ENCODE results near the gene ZNF346. TPM values are rescaled to one million over a fixed set of nuclear protein-coding genes. Genes with fewer than 3 reads are reported as not detected.
A peak's percentile ranks its signal among the peaks of the same experiment; 100 is the strongest.

ZNF346 gene
- total and polyA plus RNA-seq, 2 of the 13 experiments (the other 11 are each of a cell fraction or from before 2014, with no cell fraction given): 8.6 to 19.4 TPM

DNA sequence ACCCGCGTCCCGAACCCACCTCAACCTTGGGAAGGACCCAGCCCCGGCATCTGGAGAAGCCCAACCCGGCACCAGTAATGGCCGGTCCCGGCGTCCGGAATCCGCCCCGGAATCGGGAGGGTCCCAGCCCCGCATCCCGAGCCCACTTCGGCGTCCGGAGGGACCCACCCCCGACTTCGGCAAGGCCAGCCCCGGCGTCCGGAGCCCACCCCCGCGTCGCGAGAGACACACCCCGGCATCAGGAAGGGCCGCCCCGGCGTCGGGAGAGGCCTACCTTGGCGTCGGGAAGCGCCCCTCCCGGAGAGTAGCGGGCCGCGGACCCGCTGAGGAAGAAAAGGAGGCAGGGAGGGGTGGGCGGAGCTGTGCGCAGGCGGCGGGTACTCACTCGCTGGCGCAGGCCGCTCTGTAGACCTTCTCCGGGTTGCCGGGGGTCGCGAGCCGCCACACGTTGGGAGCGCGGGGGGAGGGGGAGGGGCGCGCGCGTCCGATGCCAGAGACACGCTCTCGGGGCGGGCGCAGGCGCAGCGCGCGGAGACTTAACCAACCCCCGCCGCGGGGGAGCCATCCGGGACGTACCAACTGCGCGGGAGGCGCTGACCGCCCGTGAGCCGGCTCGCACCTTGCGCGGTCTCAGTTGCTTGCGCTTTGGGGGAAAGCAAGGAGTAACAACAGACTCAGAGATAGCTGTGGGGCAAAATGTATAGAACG is 16.1 kb upstream of the ZNF346 start, which contains the start of gene UIMC1 (continued):
- TF ChIP-seq, protein P1, sequence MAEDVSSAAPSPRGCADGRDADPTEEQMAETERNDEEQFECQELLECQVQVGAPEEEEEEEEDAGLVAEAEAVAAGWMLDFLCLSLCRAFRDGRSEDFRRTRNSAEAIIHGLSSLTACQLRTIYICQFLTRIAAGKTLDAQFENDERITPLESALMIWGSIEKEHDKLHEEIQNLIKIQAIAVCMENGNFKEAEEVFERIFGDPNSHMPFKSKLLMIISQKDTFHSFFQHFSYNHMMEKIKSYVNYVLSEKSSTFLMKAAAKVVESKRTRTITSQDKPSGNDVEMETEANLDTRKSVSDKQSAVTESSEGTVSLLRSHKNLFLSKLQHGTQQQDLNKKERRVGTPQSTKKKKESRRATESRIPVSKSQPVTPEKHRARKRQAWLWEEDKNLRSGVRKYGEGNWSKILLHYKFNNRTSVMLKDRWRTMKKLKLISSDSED (CRISPR knock-in tag; IDR thresholded peaks at IDR 0.05): no peak
- TF ChIP-seq ZNF282 (IDR thresholded peaks at IDR 0.05; ENCODE audit: partially characterized antibody): no peak
- TF ChIP-seq TOE1 (CRISPR knock-in tag; IDR thresholded peaks at IDR 0.05): peak; percentile 40; the same call in 1 of the 2 replicates
- TF ChIP-seq EHMT2 (IDR thresholded peaks at IDR 0.05; ENCODE audit: borderline replicate concordance, low read depth, low read length): no peak
- TF ChIP-seq IRX3 (CRISPR knock-in tag; IDR thresholded peaks at IDR 0.05; ENCODE audit: borderline replicate concordance, low read depth): no peak
- TF ChIP-seq AKAP8 (CRISPR knock-in tag; IDR thresholded peaks at IDR 0.05): no peak
- no peak; the same call in 1 of the 2 replicates for TF ChIP-seq ZNF703 (CRISPR knock-in tag; IDR thresholded peaks at IDR 0.05; ENCODE audit: borderline replicate concordance)
- no peak; the same call in 1 of the 2 replicates for TF ChIP-seq ZBTB7A (CRISPR knock-in tag; IDR thresholded peaks at IDR 0.05)
- TF ChIP-seq NR2F6 (IDR thresholded peaks at IDR 0.05): no peak
- TF ChIP-seq NR2F6 (CRISPR knock-in tag; IDR thresholded peaks at IDR 0.05): no peak
- TF ChIP-seq SRSF1 (optimal IDR thresholded peaks at IDR 0.05; ENCODE audit: low read depth, low read length): no peak
- TF ChIP-seq JUND (CRISPR knock-in tag; IDR thresholded peaks at IDR 0.05): no peak
- no peak for TF ChIP-seq ZNF850 (CRISPR knock-in tag; conservative IDR thresholded peaks at IDR 0.05)
- no peak for TF ChIP-seq SCMH1 (CRISPR knock-in tag; IDR thresholded peaks at IDR 0.05; ENCODE audit: borderline replicate concordance)
- 0 out of 2 replicates have a peak, but pooled peaks have one; percentile 5 for TF ChIP-seq ZNF263 (CRISPR knock-in tag; IDR thresholded peaks at IDR 0.05)
- TF ChIP-seq, protein P2, sequence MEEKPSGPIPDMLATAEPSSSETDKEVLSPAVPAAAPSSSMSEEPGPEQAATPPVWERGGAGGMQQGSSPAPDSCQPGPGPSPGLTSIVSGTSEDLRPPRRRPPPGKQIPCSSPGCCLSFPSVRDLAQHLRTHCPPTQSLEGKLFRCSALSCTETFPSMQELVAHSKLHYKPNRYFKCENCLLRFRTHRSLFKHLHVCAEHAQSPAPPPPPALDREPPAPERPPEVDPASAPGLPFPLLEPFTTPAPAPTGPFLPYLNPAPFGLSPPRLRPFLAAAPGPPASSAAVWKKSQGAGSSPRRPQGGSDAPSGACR (CRISPR knock-in tag; IDR thresholded peaks at IDR 0.05): no peak
- TF ChIP-seq MTF2 (CRISPR knock-in tag; IDR thresholded peaks at IDR 0.05; ENCODE audit: borderline replicate concordance): 0 out of 2 replicates have a peak, but pooled peaks have one; percentile 30
- TF ChIP-seq ZSCAN30 (CRISPR knock-in tag; IDR thresholded peaks at IDR 0.05): no peak
- no peak; the same call in 1 of the 2 replicates for TF ChIP-seq ZMYM2 (CRISPR knock-in tag; IDR thresholded peaks at IDR 0.05)
- TF ChIP-seq ZNF615 (CRISPR knock-in tag; IDR thresholded peaks at IDR 0.05; ENCODE audit: borderline replicate concordance): no peak
- TF ChIP-seq LCORL (IDR thresholded peaks at IDR 0.05): no peak; the same call in 1 of the 2 replicates
- TF ChIP-seq LCORL (CRISPR knock-in tag; IDR thresholded peaks at IDR 0.05): no peak
- TF ChIP-seq SOX6 (IDR thresholded peaks at IDR 0.05): no peak
- peak; percentile 49 for TF ChIP-seq SOX6 (CRISPR knock-in tag; IDR thresholded peaks at IDR 0.05)
- TF ChIP-seq, protein P3, sequence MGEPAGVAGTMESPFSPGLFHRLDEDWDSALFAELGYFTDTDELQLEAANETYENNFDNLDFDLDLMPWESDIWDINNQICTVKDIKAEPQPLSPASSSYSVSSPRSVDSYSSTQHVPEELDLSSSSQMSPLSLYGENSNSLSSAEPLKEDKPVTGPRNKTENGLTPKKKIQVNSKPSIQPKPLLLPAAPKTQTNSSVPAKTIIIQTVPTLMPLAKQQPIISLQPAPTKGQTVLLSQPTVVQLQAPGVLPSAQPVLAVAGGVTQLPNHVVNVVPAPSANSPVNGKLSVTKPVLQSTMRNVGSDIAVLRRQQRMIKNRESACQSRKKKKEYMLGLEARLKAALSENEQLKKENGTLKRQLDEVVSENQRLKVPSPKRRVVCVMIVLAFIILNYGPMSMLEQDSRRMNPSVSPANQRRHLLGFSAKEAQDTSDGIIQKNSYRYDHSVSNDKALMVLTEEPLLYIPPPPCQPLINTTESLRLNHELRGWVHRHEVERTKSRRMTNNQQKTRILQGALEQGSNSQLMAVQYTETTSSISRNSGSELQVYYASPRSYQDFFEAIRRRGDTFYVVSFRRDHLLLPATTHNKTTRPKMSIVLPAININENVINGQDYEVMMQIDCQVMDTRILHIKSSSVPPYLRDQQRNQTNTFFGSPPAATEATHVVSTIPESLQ (CRISPR knock-in tag; conservative IDR thresholded peaks at IDR 0.05): no peak
- TF ChIP-seq, protein P4, sequence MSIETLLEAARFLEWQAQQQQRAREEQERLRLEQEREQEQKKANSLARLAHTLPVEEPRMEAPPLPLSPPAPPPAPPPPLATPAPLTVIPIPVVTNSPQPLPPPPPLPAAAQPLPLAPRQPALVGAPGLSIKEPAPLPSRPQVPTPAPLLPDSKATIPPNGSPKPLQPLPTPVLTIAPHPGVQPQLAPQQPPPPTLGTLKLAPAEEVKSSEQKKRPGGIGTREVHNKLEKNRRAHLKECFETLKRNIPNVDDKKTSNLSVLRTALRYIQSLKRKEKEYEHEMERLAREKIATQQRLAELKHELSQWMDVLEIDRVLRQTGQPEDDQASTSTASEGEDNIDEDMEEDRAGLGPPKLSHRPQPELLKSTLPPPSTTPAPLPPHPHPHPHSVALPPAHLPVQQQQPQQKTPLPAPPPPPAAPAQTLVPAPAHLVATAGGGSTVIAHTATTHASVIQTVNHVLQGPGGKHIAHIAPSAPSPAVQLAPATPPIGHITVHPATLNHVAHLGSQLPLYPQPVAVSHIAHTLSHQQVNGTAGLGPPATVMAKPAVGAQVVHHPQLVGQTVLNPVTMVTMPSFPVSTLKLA (IDR thresholded peaks at IDR 0.05): peak; percentile 29; the same call in 1 of the 2 replicates
- TF ChIP-seq ZNF234 (CRISPR knock-in tag; conservative IDR thresholded peaks at IDR 0.05): no peak
- no peak for TF ChIP-seq ZNF432 (CRISPR knock-in tag; IDR thresholded peaks at IDR 0.05; ENCODE audit: borderline replicate concordance)
